AG20443 (cell line): Measurements from ENCODE around the gene IFT81.

Experiments
- DNase-seq: peaks from one replicate; pipeline ENCODE4 v3.0.0; 2012; ENCODE audit warnings: low spot score, mixed read lengths

IFT81 gene

GRCh38 chr12:110149086-110149660 lies 25.0 kb downstream of the IFT81 start:
- DNase-seq: no peak

- no peak for DNase-seq
Measured at GRCh38 chr12:110156766-110157165, 32.6 kb downstream of the IFT81 start.

- DNase-seq: no peak
Measured at GRCh38 chr12:110157539-110157938, 33.4 kb downstream of the IFT81 start.

GRCh38 chr12:110159671-110160245 lies 35.6 kb downstream of the IFT81 start:
- no peak for DNase-seq

- DNase-seq: no peak
Measured at GRCh38 chr12:110165540-110166159, 41.5 kb downstream of the IFT81 start.

GRCh38 chr12:110168732-110169455 lies 44.7 kb downstream of the IFT81 start:
- no peak for DNase-seq

- no peak for DNase-seq
Measured at GRCh38 chr12:110170535-110171185, 46.5 kb downstream of the IFT81 start.

GRCh38 chr12:110171186-110171538 lies 47.0 kb downstream of the IFT81 start:
- DNase-seq: no peak

- no peak for DNase-seq
Measured at GRCh38 chr12:110171636-110172035, 47.5 kb downstream of the IFT81 start.

GRCh38 chr12:110174373-110174996 lies 50.3 kb downstream of the IFT81 start:
- DNase-seq: no peak

- no peak for DNase-seq
Measured at GRCh38 chr12:110175201-110175600, 51.0 kb downstream of the IFT81 start.

GRCh38 chr12:110176745-110177144 lies 52.6 kb downstream of the IFT81 start:
- DNase-seq: no peak

- no peak for DNase-seq
Measured at GRCh38 chr12:110179291-110179690, 55.1 kb downstream of the IFT81 start.

- peak; percentile 45 for DNase-seq
Measured at GRCh38 chr12:110180591-110181005, 56.4 kb downstream of the IFT81 start.

GRCh38 chr12:110182281-110182680 lies 58.1 kb downstream of the IFT81 start:
- DNase-seq: no peak

GRCh38 chr12:110183386-110183785 lies 59.2 kb downstream of the IFT81 start:
- no peak for DNase-seq

GRCh38 chr12:110185626-110186025 lies 61.5 kb downstream of the IFT81 start:
- no peak for DNase-seq

- no peak for DNase-seq
Measured at GRCh38 chr12:110186059-110186458, 61.9 kb downstream of the IFT81 start.

- no peak for DNase-seq
Measured at GRCh38 chr12:110193196-110193595, 69.0 kb downstream of the IFT81 start.

GRCh38 chr12:110197003-110197402 lies 72.8 kb downstream of the IFT81 start:
- no peak for DNase-seq

GRCh38 chr12:110198386-110198785 lies 74.2 kb downstream of the IFT81 start:
- no peak for DNase-seq
